MV-4-11 (cell line): ENCODE measurements around the gene PDRG1.
"Not testable (repeated sequence)": the region's sequence is repeated elsewhere in the genome, so short reads cannot be mapped to it uniquely, and the experiment has no call there.

ENCODE experiments used
- DNase-seq: peaks from one replicate; lab custom pipeline; 2025; lab: John Stamatoyannopoulos, UW

The PDRG1 gene

DNA sequence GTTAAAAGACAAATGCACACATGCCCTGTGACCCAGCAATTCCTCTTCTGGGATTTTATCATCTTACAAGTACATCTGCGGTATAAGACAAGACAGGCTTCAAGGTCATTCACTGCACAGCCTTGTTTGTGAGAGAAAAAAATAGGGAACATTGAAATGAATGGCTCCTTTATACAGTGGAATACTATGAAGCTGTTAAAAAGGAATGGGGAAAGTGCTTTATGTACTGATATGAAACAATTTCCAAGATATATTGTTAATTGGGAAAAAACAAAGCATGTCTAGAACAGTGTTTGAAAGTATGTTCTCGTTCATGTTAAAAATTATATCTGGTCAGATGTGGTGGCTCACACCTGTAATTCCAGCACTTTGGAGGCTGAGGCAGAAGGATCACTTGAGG lies 25.4 kb downstream of the PDRG1 start:
- DNase-seq = no peak

- no peak for DNase-seq
These were observed 26.2 kb downstream of the PDRG1 start for GRCh38 chr20:31925631-31926030.

- DNase-seq = no peak
These were observed 27.3 kb downstream of the PDRG1 start for GRCh38 chr20:31924561-31924960.

DNA sequence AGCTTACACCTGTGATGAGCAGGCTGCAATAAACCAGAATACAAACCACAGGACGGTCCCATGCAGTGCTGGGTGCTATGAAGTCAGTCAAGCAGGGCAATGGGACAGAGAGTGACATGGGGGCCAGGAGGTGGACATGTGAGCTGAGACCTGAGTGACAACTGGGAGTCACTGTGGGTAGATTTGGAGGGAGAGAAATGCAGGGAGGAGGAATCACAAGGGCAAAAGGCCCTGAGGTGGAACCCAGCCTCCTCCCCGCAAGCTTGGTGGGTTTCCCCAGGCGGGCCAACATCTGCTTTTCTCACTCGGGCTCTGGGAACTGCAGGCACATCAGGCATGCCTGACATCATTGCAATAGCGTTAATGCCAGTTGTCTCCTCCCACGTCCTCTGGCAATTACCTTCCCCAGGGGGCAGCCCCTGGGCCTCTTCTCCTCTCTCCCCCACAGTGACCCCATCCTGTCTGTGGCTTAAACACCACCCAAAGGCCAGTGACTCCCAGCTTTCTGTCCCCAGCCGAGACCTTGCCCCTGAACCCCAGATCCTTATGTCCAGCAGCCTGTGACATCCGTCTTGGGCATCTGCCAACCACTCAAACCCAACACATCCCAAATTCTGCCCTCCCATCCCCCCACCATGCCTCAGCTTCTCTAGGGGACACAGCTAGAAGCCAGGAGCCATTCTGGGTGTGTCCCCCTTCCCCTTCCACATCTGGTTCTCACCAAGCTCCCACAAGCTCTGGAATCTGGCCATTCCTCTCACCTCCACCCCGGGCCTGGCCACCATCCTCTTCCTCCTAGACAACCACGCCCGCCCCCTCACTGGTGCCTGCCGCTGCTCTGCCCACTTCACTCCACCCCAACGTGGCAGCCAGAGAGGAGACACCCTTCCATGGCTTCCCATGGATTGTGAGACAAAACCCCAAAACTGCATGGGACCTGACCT lies 28.2 kb downstream of the PDRG1 start:
- no peak for DNase-seq

DNA sequence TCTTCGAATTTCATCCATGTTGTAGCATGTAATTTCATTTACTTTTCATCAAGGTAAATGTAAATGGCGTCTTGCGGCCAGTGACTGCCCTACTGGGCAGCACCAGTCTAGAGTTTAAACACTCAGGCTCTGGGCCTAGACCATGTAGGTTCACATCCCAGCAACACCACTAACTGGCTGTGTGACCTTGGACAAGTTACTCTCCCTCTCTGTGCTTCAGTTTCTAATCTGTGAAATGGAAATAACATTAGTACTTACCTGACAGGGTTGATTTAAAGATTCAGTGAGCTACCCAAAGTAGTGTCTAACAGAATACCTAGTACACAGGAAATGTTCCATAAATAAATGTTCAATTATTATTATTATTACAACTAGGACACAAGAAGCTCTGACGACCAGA lies 29.3 kb downstream of the PDRG1 start:
- DNase-seq = no peak

GRCh38 chr20:31922181-31922580 lies 29.7 kb downstream of the PDRG1 start:
- DNase-seq = peak; percentile 33

GRCh38 chr20:31921480-31921879 lies 30.4 kb downstream of the PDRG1 start:
- not testable (repeated sequence) for DNase-seq

- DNase-seq = no peak
These were observed 31.5 kb downstream of the PDRG1 start for GRCh38 chr20:31920275-31920855.

- DNase-seq = no peak
These were observed 32.3 kb downstream of the PDRG1 start for GRCh38 chr20:31919410-31920155.

DNA sequence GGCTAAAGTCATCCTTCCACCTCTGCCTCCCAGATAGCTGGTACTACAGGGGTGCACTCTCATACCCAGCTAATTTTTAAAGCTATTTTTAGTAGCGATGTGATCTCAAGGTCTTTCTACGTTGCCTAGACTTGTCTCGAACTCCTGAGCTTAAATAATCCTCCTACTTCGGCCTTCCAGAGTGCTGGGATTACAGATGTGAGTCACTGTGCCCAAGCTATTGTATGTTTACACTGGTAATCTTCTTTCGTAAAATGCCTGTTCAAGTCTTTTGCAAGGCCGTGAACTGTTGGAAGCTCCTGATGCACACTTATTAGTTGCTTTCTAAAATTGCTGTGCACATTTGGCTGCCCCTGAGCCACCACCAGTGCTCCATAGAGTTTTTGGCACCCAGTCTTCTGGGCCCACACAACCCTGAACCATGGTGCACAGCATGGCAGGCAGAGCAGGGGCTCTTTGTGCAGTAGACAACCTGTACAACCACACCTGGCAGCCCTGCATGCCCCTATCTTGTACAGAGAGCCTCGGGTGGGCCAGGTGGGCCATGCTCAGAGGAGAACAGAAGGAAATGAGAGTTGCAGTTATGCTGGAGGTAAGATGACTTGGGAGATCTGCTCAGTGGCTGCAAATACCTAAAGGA lies 33.3 kb downstream of the PDRG1 start:
- DNase-seq = no peak

DNA sequence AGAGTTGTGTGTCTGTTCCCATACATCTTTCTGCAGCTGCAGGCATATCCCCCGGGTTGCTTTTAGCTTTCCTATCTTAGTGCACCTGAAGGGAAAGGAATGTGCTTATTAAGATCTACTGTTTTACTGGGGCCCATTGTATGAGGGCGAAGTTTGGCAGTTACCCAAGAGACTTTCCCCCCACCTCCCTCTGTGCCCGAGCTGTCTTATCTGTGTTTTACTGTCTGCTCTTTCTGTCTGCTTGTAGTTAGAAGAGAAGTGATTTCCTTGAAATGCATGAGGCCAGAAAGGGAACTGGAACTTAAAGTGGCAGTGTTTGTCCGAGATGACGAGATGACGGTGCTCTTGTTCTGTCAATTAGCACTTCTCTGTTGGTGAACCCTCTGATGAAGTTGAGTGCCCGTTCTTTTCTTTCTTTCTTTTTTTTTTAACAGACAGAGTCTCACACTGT lies 33.9 kb downstream of the PDRG1 start:
- peak; percentile 39 for DNase-seq

- DNase-seq = no peak
These were observed 35.1 kb downstream of the PDRG1 start for GRCh38 chr20:31916708-31917107.

DNA sequence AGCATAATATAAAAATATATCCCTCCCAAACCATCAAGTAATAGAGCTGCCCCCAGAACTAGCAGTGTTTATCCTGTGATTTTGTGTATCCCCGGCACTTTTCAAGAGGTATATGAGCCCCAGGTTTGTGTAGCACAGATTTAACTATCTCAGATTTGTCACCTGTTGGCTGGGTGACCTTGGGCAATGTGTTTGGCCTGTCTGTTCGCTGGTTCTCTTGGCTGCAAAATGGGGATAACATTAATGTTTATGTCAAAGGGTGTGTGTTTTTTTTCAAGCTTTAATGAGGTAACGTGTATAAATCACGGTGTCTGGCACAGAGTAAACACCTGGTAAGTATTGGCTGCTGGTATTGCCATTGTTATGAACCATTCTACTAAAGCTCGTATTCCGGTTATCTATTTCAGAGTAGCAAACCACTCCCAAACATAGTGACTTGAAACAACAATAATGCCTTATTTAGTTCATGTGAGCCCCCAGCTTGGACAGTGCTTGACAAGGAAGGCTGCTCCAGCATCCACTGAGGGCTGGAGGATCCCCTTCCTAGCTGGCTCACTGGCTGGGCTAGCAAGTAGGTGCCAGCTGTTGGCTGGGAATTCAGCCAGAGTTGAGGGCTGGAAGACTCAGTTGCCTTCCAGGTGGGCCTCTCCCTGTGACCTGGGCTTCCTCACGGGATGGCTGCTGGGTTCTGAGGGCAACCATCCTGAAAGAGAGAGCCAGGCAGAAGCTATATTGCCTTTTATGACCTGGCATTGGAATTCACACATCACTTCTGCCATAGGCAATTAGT lies 36.2 kb downstream of the PDRG1 start:
- DNase-seq = no peak

DNA sequence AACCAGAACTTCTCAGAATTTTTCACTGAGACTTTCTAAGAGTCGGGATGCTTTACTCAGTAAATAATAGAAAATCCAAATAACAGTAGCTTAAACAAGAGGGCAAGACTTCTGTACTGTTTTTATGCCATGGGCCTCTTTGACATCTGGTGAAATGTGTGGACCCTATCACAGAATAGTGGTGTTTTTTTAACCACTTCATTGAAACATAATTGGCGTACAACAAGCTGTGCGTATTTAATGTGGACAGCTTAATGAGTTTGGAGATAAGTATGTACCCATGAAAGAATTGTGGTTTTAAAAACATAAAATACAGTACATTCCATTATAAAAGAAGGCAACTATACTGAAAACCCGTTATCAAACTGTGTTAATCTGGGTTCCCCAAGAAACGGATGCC lies 37.7 kb downstream of the PDRG1 start:
- no peak for DNase-seq

GRCh38 chr20:31913431-31914157 lies 38.3 kb downstream of the PDRG1 start:
- DNase-seq = no peak

DNA sequence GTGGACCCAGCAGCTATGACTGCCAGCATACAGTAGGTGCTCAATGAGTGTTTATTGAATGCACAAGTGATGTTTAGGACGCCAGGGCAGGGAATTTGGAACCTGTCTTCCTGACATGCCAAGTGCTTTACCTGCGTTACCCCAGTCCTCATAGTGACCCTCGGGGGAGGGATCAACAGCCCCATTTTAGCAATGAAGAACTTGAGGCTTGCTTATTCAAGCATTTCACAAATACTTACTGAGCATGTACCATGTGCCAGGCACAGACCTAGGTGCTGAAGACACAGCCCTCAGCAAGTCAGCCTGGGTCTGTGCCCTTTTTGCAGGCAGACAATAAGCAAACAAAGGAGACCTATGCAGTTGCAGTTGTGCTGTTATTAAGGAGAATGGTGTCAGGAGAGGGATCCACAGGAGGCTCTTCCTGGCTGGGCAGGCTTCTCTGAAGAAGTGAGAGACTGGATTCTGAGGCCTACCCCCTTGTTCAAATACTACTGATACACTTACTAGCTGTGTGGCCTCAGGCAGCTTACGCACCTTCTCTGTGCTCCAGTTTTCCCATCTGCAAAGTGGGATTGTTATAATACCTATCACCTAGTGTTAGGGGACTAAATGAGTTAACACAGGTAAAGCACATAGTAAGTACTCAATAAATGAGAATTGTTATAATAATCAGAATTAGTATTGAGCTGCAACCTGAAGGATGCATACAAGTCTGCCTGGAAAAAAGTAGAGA lies 41.6 kb downstream of the PDRG1 start:
- no peak for DNase-seq

DNA sequence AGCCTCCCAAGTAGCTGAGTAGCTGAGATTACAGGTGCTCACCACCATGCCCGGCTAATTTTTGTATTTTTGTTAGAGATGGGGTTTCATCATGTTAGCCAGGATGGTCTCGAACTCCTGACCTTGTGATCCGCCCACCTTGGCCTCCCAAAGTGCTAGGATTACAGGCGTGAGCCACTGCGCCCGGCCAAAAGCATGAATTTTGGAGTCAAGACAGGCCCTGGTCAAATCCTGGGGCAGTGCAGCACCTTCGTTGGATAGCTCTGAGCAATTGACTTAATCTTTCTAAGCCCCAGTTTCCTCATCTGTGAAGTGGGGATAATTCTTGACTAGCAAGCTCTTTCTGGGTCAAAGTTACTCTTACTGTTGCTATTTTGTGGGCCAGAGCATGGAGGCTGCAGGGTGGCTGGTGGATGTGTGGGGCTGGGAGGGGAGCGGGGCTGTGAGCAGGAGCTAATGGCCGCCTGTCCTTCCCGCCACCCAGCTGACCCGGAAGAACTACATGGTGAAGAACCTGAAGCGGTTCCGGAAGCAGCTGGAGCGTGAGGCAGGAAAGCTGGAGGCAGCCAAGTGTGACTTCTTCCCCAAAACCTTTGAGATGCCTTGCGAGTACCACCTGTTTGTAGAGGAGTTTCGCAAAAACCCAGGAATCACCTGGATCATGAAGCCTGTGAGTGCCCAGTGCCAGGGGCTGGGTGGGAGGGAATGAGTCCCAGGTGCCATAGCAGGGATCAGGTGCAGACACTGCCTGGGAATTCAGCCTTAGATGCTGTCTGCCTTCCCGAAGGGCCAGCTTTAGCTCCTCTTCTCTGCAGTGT lies 42.4 kb downstream of the PDRG1 start:
- DNase-seq = no peak

DNA sequence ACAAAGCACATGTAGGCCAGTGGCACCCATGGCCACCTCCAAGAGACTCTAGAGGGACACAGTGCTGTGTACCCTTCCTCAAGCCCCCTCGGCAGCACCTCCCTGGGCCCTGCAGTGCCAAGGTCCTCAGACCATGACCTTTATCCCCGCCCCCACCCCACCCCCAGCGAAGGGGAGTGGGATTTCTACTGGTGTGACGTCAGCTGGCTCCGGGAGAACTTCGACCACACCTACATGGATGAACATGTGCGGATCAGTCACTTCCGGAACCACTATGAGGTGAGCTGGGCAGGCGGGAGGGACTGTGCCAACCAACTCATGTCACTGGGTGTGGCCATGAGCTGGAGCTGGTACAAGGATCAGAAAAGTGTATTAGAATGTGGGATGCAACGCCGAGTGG lies 43.4 kb downstream of the PDRG1 start:
- no peak for DNase-seq

GRCh38 chr20:31908016-31908415 lies 43.8 kb downstream of the PDRG1 start:
- DNase-seq = no peak
